Loucy (cell line): ENCODE measurements around the gene APC.

Experiments
- H2AFZ ChIP-seq: fragments of 200-600 bp; sonication (generic); 2 replicates; pipeline ENCODE4 v1.6.0; 2016; ENCODE audit warnings: antibody characterized with exemption, mild to moderate bottlenecking, low read length, moderate library complexity
- H3F3A ChIP-seq: fragments of 200-600 bp; 2 replicates; pipeline ENCODE4 v1.6.0; 2016; ENCODE audit warnings: antibody characterized with exemption, low read depth, mild to moderate bottlenecking
- H3K27me3 ChIP-seq: fragments of 200-600 bp; sonication (generic); 2 replicates; pipeline ENCODE4 v1.6.1; 2014; ENCODE audit warnings: low read length, mild to moderate bottlenecking; ENCODE audit not compliant: insufficient read depth, poor library complexity, severe bottlenecking
- H3K36me3 ChIP-seq: fragments of 200-600 bp; sonication (generic); 2 replicates; pipeline ENCODE4 v1.6.1; 2016; ENCODE audit warnings: low read length; ENCODE audit not compliant: insufficient read depth
- H3K4me1 ChIP-seq: fragments of 200-600 bp; sonication (generic); 2 replicates; pipeline ENCODE4 v1.5.1; 2014; ENCODE audit warnings: low read length, mild to moderate bottlenecking; ENCODE audit not compliant: insufficient read depth, poor library complexity, severe bottlenecking
- H3K4me2 ChIP-seq: fragments of 200-600 bp; sonication (generic); 2 replicates; pipeline ENCODE4 v1.6.0; 2014; ENCODE audit warnings: antibody characterized with exemption, low read length, low read depth, mild to moderate bottlenecking; ENCODE audit not compliant: poor library complexity, severe bottlenecking
- H3K4me3 ChIP-seq: fragments of 200-600 bp; sonication (generic); 2 replicates; pipeline ENCODE4 v1.5.1; 2014; ENCODE audit warnings: low read length, mild to moderate bottlenecking, mixed read lengths; ENCODE audit not compliant: poor library complexity, severe bottlenecking
- H3K79me2 ChIP-seq: fragments of 200-600 bp; sonication (generic); 2 replicates; pipeline ENCODE4 v1.6.1; 2014; ENCODE audit warnings: low read length; ENCODE audit not compliant: insufficient read depth
- H3K9ac ChIP-seq: fragments of 200-600 bp; sonication (generic); 2 replicates; pipeline ENCODE4 v1.6.0; 2014; ENCODE audit warnings: mild to moderate bottlenecking, low read depth, low read length, moderate library complexity; ENCODE audit not compliant: poor library complexity, severe bottlenecking
- H3K9me2 ChIP-seq: fragments of 200-600 bp; sonication (generic); replicated peaks from 2 replicates; pipeline ENCODE4 v1.6.1; 2016; ENCODE audit warnings: low read depth, low read length, mixed read lengths
- H3K9me3 ChIP-seq: fragments of 200-600 bp; sonication (generic); 2 replicates; pipeline ENCODE4 v1.6.1; 2014; ENCODE audit warnings: mild to moderate bottlenecking, antibody characterized with exemption, low read length, low read depth; ENCODE audit not compliant: insufficient read depth
- H4K20me1 ChIP-seq: fragments of 200-600 bp; sonication (generic); 2 replicates; pipeline ENCODE4 v1.6.0; 2014; ENCODE audit warnings: antibody characterized with exemption, low read length, mild to moderate bottlenecking; ENCODE audit not compliant: insufficient read depth, poor library complexity, severe bottlenecking
- EZH2phosphoT487 ChIP-seq: fragments of 200-600 bp; IDR thresholded peaks from 2 replicates; pipeline ENCODE4 v1.6.1; 2018; ENCODE audit warnings: antibody characterized with exemption, mild to moderate bottlenecking, moderate library complexity, borderline replicate concordance
- TF ChIP-seq, protein P1 (sequence below): fragments of 200-600 bp; sonication (generic); conservative IDR thresholded peaks from 2 replicates; pipeline ENCODE4 v1.5.1; 2014; ENCODE audit warnings: mild to moderate bottlenecking, antibody characterized with exemption, low read length

The APC gene

GRCh38 chr5:112693301-112693700 is 44.4 kb upstream of the APC start:
- Histone ChIP-seq H3K36me3 (no peaks in the 10 kb centered on the region), H3K79me2 (no peaks in the 10 kb centered on the region), H3K9me3 (no peaks in the 10 kb centered on the region), H3K9ac (no peak overlapping the region), H3K4me3 (no peak overlapping the region), H4K20me1 (no peaks in the 10 kb centered on the region), H3F3A (no peaks in the 10 kb centered on the region), H3K27me3 (no peaks in the 10 kb centered on the region), H2AFZ (no peak overlapping the region), H3K4me1 (peaks cover 15% of the 10 kb centered on the region), H3K4me2 (no peak overlapping the region), H3K9me2 (no peaks in the 10 kb centered on the region)
- no peak for TF ChIP-seq EZH2phosphoT487
- TF ChIP-seq, protein P1, sequence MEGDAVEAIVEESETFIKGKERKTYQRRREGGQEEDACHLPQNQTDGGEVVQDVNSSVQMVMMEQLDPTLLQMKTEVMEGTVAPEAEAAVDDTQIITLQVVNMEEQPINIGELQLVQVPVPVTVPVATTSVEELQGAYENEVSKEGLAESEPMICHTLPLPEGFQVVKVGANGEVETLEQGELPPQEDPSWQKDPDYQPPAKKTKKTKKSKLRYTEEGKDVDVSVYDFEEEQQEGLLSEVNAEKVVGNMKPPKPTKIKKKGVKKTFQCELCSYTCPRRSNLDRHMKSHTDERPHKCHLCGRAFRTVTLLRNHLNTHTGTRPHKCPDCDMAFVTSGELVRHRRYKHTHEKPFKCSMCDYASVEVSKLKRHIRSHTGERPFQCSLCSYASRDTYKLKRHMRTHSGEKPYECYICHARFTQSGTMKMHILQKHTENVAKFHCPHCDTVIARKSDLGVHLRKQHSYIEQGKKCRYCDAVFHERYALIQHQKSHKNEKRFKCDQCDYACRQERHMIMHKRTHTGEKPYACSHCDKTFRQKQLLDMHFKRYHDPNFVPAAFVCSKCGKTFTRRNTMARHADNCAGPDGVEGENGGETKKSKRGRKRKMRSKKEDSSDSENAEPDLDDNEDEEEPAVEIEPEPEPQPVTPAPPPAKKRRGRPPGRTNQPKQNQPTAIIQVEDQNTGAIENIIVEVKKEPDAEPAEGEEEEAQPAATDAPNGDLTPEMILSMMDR: no peak

DNA sequence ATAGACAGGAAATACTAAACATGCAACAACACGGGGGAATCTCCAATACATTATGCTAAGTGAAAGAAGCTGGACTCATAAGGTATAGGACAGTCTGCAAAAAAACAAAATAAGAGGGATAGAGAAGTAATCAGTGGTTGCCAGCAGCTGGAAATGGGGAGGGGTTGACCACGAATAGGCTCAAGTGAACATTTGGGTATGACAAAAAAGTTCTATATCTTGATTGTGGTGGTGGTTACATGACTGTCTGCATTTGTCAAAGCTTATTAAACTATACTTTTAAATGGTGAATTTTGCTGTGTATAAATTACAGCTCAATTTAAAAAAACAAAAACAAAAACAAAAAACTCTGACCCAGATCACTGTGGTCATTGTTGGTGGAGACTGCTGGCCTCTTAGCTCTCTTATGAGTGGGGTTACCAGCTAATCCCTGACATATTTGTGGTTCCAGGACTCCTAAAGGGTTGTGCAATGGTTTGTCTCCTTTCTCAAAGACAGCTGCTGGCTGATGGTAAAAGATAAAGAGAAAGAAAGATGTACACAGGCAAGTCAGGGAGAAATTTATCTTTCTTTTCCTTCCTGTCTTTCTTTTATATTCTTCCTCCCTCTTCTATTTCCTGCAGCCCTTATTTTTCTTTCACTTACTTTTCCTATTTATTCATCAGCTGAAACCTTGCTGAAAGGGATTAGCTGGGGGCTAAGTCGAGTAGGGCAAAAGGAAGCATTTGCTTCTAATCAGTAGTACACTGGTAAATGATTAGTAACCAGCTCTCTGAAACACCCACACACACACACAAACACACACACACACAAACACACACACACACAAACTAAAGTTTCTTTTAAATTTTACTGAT is 42.6 kb upstream of the APC start:
- Histone ChIP-seq H3K4me2 (peak overlapping the region; percentile 46), H3K4me1 (peaks cover 8% of the 10 kb centered on the region), H3K9ac (no peak overlapping the region), H3F3A (no peaks in the 10 kb centered on the region), H2AFZ (no peak overlapping the region), H3K27me3 (no peaks in the 10 kb centered on the region), H3K36me3 (no peaks in the 10 kb centered on the region), H4K20me1 (no peaks in the 10 kb centered on the region), H3K9me3 (no peaks in the 10 kb centered on the region), H3K4me3 (no peak overlapping the region), H3K9me2 (no peaks in the 10 kb centered on the region), H3K79me2 (no peaks in the 10 kb centered on the region)
- no peak for TF ChIP-seq EZH2phosphoT487
- TF ChIP-seq, protein P1: no peak

GRCh38 chr5:112696786-112697185 is 40.9 kb upstream of the APC start:
- Histone ChIP-seq H3K4me2 (no peak overlapping the region), H3K9me2 (no peaks in the 10 kb centered on the region), H3K9ac (no peak overlapping the region), H4K20me1 (no peaks in the 10 kb centered on the region), H3F3A (no peaks in the 10 kb centered on the region), H3K9me3 (no peaks in the 10 kb centered on the region), H3K4me3 (no peak overlapping the region), H3K27me3 (no peaks in the 10 kb centered on the region), H3K36me3 (no peaks in the 10 kb centered on the region), H3K4me1 (peaks cover 8% of the 10 kb centered on the region), H3K79me2 (no peaks in the 10 kb centered on the region), H2AFZ (no peak overlapping the region)
- TF ChIP-seq, protein P1: no peak
- no peak for TF ChIP-seq EZH2phosphoT487
